Esophagus (tissue), 2 donors: ENCODE measurements around the gene THADA. TPM values are rescaled to one million over a fixed set of nuclear protein-coding genes. Genes with fewer than 3 reads are reported as not detected.
"Not testable (repeated sequence)": the region's sequence is repeated elsewhere in the genome, so short reads cannot be mapped to it uniquely, and the experiment has no call there.

Experiments
- H3K27ac ChIP-seq, 2 donors: one replicate each; pipeline ENCODE4 v1.5.1; 2013; ENCODE audit warnings: low read depth in 2 of 2, mild to moderate bottlenecking in 2 of 2, inconsistent platforms in 1 of 2, low read length in 1 of 2, moderate library complexity in 1 of 2
- H3K27me3 ChIP-seq, 2 donors: one replicate each; pipeline ENCODE4 v1.6.1; 2013; ENCODE audit warnings: low read length in 2 of 2, control low read depth in 1 of 2, mild to moderate bottlenecking in 1 of 2; ENCODE audit not compliant: insufficient read depth in 2 of 2, control insufficient read depth in 1 of 2
- H3K36me3 ChIP-seq, 2 donors: one replicate each; pipeline ENCODE4 v1.6.1; 2013; ENCODE audit warnings: low read length in 1 of 2; ENCODE audit not compliant: control insufficient read depth in 2 of 2, insufficient read depth in 2 of 2
- H3K4me1 ChIP-seq, 2 donors: one replicate each; pipeline ENCODE4 v1.6.1; 2013; ENCODE audit warnings: low read length in 1 of 2; ENCODE audit not compliant: control insufficient read depth in 2 of 2, insufficient read depth in 2 of 2
- H3K4me3 ChIP-seq, 2 donors: one replicate each; pipeline ENCODE4 v1.5.1; 2013; ENCODE audit warnings: low read length in 2 of 2, mild to moderate bottlenecking in 2 of 2, low read depth in 1 of 2, moderate library complexity in 1 of 2
- H3K9me3 ChIP-seq, 2 donors: one replicate each; pipeline ENCODE4 v1.6.1; 2013; ENCODE audit warnings: mild to moderate bottlenecking in 2 of 2, low read depth in 1 of 2, low read length in 1 of 2, moderate library complexity in 1 of 2; ENCODE audit not compliant: control insufficient read depth in 2 of 2, insufficient read depth in 1 of 2
- WGBS, 2 donors: extraction: QIAGEN DNeasy Blood & Tissue Kit; methylation state at CpG; one replicate each; pipeline ENCODE4 v1.1.7; 2013; 5-methylcytosine and 5-hydroxymethylcytosine counted together
- polyA plus RNA-seq, 2 donors: library from polyadenylated mRNA; stranded (reverse); fragments of 200-250 nt; gene quantifications; one replicate each; pipeline ENCODE4 v1.2.3, GENCODE V29; 2013
- donor health status: healthy with polysubstance abuse.
- donor health status: Bipolar disorder and iron deficiency.

Gene THADA
- polyA plus RNA-seq, 2 donors = 8.3 to 13.2 TPM

DNA sequence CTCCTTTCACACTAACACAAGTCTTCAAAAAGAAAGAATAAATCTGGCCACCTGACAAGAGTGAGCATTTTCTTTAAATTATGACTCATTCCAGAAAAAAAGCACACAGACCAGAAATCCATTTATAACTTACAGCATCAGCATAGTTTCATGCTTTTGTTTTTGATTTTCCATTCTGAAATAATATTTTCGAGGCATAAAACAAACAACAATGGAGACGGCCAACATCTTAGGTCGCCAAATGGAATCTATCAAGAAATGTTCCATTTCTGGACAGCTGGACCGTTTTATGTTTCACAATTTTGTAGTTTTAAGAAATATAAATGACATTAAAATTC is 204.0 kb downstream of the THADA start:
- Histone ChIP-seq H3K4me3 (no peak overlapping the region), H3K27me3 (no peaks in the 10 kb centered on the region), H3K9me3 (no peaks in the 10 kb centered on the region), H3K27ac (peak overlapping the region; percentile 63 to 64), H3K4me1 (peaks cover 0 to 6% of the 10 kb centered on the region in 2 donors), H3K36me3 (no peaks in the 10 kb centered on the region)
- 35 to 51% methylated on average over 4 of the region's 4 CpGs for WGBS, 2 donors

DNA sequence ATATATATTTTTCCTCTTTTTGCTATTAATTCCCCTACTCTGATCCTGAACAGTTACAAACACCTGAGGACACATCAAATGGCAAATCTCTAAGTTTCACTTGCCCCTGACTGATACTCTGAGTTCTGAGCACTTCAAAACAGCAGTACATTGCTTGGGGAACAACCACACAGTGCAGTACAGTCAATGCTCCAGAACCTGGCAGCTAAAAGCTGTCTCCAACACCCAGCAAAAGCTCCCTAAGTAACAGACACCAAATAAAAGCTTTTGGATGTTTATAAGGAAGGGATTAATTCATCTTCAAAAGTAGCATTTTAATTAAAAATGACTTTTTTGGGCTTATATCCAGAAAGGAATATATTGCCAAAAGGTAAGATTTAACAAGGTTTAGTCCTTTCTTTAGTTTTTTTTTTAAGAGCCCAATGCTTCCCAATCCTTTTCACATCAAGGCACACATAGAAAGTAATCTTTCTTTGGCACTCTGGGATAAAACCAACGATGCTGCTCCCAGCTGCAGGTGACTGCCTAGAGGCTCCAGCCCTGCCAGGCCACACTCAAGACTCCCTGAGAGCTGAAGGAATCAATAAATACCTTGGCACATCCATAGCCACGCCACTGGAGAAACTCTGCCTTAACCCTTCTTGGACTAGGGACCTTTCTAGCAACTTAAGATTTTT is 204.5 kb downstream of the THADA start:
- Histone ChIP-seq H3K27me3 (no peaks in the 10 kb centered on the region), H3K4me3 (no peak overlapping the region), H3K9me3 (no peaks in the 10 kb centered on the region), H3K27ac (peak overlapping the region; percentile 63 to 64), H3K36me3 (no peaks in the 10 kb centered on the region), H3K4me1 (peaks cover 0 to 6% of the 10 kb centered on the region in 2 donors)
- 27 to 33% methylated on average over 2 of the region's 2 CpGs for WGBS, 2 donors

DNA sequence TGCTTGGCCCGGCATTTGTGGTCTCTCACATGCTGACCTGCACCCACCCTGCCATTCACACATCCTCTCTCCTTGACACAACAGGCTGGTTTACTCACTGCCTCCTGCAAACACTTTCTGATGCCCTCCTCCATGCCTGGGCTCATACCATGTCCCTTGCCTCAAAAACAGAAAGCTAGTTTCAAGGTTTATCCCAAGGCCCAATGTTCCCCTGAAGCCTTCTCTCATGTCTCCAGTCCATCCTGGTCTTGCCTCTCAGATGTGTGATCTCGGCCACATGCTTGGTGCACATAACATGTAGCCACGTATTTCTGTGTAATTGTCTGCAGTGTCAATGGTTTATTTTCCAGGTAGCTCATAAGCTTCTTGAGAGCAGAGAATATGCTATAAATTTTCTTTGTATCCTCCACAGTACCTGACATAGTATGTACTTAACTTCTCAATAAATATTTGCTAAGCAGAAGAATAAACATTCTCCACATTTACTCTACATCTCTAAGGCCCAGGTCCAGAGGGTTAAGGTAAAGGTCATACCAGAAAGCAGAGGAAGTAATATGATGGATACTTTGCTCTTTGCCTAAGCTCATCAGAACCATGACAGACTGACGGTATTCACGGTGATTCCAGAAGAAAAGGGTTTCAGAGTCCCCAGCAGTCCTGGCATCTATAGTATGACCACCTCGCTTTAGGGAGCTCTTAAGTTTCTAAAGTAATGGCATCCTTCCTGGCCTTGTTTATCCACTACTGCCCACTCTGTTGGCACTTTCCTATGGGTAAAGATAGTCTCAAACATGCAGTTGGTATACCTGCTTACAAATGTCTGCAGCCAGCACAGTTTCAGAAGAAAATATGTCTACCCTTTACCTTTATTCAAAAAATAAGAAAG is 206.0 kb downstream of the THADA start:
- WGBS, 2 donors = 93 to 96% methylated on average over 6 of the region's 6 CpGs
- H3K9me3 ChIP-seq = no peaks in the 10 kb centered on the region
- H3K4me1 ChIP-seq = peaks cover 0 to 6% of the 10 kb centered on the region in 2 donors
- H3K27ac ChIP-seq = peak overlapping the region in 1 of 2 donors; percentile 4
- no peaks in the 10 kb centered on the region for H3K36me3 ChIP-seq
- no peak overlapping the region for H3K4me3 ChIP-seq
- no peaks in the 10 kb centered on the region for H3K27me3 ChIP-seq

- Histone ChIP-seq H3K27ac (no peak overlapping the region), H3K36me3 (no peaks in the 10 kb centered on the region), H3K4me3 (no peak overlapping the region), H3K9me3 (no peaks in the 10 kb centered on the region), H3K4me1 (peaks cover 0 to 6% of the 10 kb centered on the region in 2 donors), H3K27me3 (no peaks in the 10 kb centered on the region)
- WGBS, 2 donors = 90 to 92% methylated on average over 2 of the region's 2 CpGs
These were observed 207.5 kb downstream of the THADA start for GRCh38 chr2:43388371-43388770.

DNA sequence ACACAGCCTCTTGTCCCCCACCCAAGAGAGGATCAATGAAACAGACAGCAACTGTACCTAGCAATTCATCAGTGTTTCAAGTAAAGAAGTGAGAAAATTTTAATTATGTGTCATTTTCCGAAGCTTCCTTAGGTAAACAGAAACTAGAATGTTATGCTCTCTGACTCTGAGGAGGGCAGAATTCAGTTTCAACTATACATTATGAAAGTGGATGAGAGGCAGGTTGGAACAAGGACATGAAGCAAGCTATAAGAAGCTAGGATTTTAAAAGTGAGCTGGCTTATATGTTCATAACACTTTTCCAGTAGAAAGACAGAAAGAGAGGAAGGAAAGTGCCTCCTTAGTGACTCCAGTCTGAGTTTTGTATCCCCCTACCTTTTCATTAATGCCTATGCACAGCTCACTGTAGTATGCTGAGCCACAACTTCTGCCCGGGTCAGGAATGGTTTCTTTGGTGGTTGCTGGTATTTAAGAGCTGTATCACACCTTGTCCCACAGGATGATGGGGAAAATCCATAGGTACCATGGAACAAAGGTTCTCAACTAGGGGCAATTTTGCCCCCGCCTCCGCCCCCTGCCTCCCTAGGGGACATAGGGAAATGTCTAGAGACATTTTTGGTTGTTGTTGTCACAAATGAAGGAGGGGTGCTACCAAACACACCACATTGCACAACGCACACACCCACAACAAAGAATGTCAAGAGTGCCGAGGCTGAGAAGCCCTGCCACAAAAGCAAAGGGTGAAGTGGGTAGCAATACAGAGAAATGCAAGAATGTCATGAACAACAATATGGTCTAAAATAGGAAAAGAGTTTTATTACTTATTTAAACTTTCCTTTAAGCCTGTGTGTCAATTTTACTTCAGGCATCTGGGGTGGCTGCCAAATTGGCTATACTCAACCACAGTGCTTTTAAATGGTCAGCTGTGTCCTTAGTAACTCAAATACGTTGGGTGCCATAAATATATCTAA is 208.5 kb downstream of the THADA start:
- Histone ChIP-seq H3K4me3 (no peak overlapping the region), H3K36me3 (no peaks in the 10 kb centered on the region), H3K4me1 (peaks cover 0 to 6% of the 10 kb centered on the region in 2 donors), H3K9me3 (no peaks in the 10 kb centered on the region), H3K27me3 (no peaks in the 10 kb centered on the region), H3K27ac (peak overlapping the region; percentile 68 to 83)
- WGBS, 2 donors = 50 to 63% methylated on average over 7 of the region's 7 CpGs

GRCh38 chr2:43386679-43387078 is 209.2 kb downstream of the THADA start:
- WGBS, 2 donors = 81 to 84% methylated on average over 9 of the region's 9 CpGs
- H3K4me3 ChIP-seq, H3K4me1 ChIP-seq, H3K27me3 ChIP-seq, H3K36me3 ChIP-seq, H3K27ac ChIP-seq, H3K9me3 ChIP-seq: not testable (repeated sequence)

DNA sequence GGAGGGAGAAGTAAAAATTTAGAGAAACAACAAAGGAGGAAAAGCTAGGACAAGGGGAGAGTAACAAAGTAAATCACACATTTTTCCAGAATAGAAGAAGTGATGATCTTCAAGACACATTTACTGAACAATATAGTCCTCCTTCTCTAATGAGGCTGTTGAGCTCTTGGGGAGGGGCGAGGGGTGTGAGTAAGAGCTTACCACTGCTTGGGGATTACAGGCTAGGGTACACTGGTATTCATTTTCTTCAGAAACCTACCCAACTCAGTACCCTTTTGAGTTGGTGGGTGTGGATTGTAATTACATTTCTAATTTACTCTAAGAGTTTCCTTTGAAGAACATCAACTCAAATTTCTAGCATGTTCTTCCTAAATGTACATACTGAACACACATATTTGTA is 211.7 kb downstream of the THADA start:
- no peaks in the 10 kb centered on the region for H3K36me3 ChIP-seq
- H3K9me3 ChIP-seq = no peaks in the 10 kb centered on the region
- H3K4me3 ChIP-seq = no peak overlapping the region
- H3K27me3 ChIP-seq = no peaks in the 10 kb centered on the region
- H3K27ac ChIP-seq = no peak overlapping the region
- 95 to 100% methylated on average over 1 of the region's 1 CpG for WGBS, 2 donors
- peaks cover 0 to 4% of the 10 kb centered on the region in 2 donors for H3K4me1 ChIP-seq

DNA sequence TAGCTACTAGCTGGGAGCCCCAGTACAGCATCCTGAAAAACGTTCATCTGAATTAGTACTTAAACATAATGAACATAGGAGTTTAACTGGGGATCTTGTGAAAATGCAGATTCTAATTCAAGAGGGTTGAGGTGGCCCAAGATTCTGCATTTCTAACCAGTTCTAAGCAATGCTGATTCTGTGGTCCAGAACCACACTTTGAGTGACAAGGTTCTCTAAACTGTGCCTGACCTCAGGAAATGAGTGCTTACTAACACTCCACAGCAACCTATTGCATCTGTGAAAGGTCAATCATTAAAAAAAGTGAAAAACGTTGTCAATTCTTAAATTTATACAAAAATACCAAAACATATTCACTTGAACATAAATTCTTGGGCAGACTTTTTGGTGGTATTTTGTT is 212.3 kb downstream of the THADA start:
- Histone ChIP-seq H3K4me1 (peaks cover 0 to 4% of the 10 kb centered on the region in 2 donors), H3K27me3 (no peaks in the 10 kb centered on the region), H3K27ac (no peak overlapping the region), H3K36me3 (no peaks in the 10 kb centered on the region), H3K4me3 (no peak overlapping the region), H3K9me3 (no peaks in the 10 kb centered on the region)
- 70 to 72% methylated on average over 2 of the region's 2 CpGs for WGBS, 2 donors

DNA sequence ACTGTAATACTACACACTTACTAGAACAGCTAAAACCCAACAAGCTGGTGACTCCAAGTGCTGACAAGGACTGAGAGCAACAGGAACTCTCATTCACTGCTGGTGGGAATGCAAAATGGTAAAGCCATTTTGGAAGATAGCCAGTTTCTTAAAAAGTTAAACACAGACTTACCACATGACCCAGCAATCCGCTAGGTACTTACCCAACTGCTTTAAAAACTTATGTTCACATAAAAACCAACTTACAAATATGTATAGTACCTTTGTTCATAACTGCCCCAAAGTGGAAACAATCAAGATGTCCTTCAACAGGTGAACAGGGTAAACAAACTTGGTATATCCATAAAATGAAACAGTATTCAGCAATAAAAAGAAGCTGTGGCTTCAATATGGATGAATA is 216.3 kb downstream of the THADA start:
- H3K27ac ChIP-seq = no peak overlapping the region
- WGBS, 2 donors = 91 to 100% methylated on average over 1 of the region's 1 CpG
- H3K9me3 ChIP-seq = no peaks in the 10 kb centered on the region
- H3K4me3 ChIP-seq = no peak overlapping the region
- no peaks in the 10 kb centered on the region for H3K27me3 ChIP-seq
- no peaks in the 10 kb centered on the region for H3K4me1 ChIP-seq
- no peaks in the 10 kb centered on the region for H3K36me3 ChIP-seq
